Activated CD4-positive, alpha-beta memory T cell treated with anti-CD3 and anti-CD28 coated beads for 36 hours (primary cell): ENCODE measurements around the gene UQCC5. TPM values are rescaled to one million over a fixed set of nuclear protein-coding genes. Genes with fewer than 3 reads are reported as not detected.

ENCODE experiments used
- CTCF ChIA-PET: fragments of 350-600 bp; sonication (Branson Sonifier 250); formaldehyde crosslinking; loops from one replicate; lab custom pipeline; 2021; ENCODE audit warnings: antibody characterized with exemption, inconsistent platforms; lab: Charles Lee
- POLR2A ChIA-PET: fragments of 350-600 bp; sonication (Branson Sonifier 250); formaldehyde crosslinking; loops from one replicate; lab custom pipeline; 2021; ENCODE audit warnings: antibody characterized with exemption; lab: Charles Lee
- DNase-seq: peaks from one replicate; pipeline ENCODE4 v3.0.0-alpha.2; 2020
- H3K27ac Mint-ChIP-seq: one replicate; pipeline ENCODE4 v1.8.0; 2021; ENCODE audit warnings: mixed read lengths
- H3K27me3 Mint-ChIP-seq: one replicate; pipeline ENCODE4 v1.8.0; 2021; ENCODE audit warnings: mixed read lengths
- H3K36me3 Mint-ChIP-seq: one replicate; pipeline ENCODE4 v1.8.0; 2021; ENCODE audit warnings: mixed read lengths
- H3K4me1 Mint-ChIP-seq: one replicate; pipeline ENCODE4 v1.8.0; 2021; ENCODE audit warnings: low read depth, mixed read lengths
- H3K4me3 Mint-ChIP-seq: one replicate; pipeline ENCODE4 v1.8.0; 2021; ENCODE audit warnings: mild to moderate bottlenecking, mixed read lengths
- H3K9me3 Mint-ChIP-seq: one replicate; pipeline ENCODE4 v1.8.0; 2021; ENCODE audit warnings: mixed read lengths
- intact Hi-C: fragments of 100-400 bp; cut with micrococcal nuclease; formaldehyde crosslinking; loops from one replicate; pipeline ENCODE4 v1.15.1; 2023
- total RNA-seq, 2 experiments: library from RNA; stranded (reverse); gene quantifications; one replicate each; pipeline ENCODE4 v1.2.3, GENCODE V29; 2021

Gene UQCC5, protein sequence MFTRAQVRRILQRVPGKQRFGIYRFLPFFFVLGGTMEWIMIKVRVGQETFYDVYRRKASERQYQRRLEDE
- total RNA-seq, result 10 to 100 TPM; 12.9 to 13.3 TPM

DNA sequence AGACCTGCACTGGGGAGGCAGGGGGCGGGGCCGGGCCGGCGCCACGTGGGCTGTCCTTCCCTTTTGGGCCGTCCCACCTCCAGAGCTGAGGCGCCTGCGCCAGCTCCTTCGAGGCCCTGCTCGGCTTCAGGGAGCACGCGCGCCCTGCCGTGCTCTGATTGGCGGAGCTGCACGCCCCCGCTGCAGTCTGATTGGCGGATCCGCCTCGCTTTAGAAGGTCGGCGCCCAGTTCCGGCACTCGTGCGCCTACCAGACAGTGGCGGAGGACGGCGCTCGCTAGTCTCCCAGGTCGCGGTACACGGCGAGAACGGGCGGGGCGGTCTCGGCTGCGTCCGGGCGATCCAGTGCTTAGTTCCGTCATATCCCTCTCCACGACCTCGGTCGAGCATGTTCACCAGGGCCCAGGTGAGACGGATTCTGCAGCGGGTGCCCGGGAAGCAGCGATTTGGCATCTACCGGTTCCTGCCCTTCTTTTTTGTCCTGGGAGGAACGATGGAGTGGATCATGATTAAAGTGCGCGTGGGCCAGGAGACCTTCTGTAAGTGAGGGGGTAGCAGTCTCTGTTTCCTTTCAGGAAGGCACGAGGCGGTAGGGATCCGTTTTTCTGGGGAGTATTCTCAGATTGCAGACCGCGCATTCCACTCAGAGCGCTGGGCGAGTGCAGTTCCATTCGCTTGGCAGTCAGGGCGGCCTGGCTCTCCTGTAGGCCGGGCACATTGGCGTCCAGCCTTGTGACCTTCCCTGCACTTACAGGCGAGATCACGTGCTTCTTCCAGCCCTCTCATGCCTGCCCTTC, at the start of gene UQCC5:
Gene UQCC5, plus strand, starts transcription at position 237 of the 796 bp plus-strand sequence. Its CDS starts 151 bp downstream, at position 388.
- Mint-ChIP-seq H3K27ac (peak within 1 kb of the TSS; percentile 92), H3K4me1 (peaks cover 41% of the 10 kb centered on the region), H3K9me3 (no peaks in the 10 kb centered on the region), H3K27me3 (no peaks in the 10 kb centered on the region), H3K4me3 (peak within 1 kb of the TSS; percentile 92), H3K36me3 (peaks cover 19% of the 10 kb centered on the region)
- intact Hi-C loops, result loop anchor here (1.0 to 10.0 kb wide), 8 partner anchors 81 to 1348 kb away; partner anchors contain the start of genes ACTR8, DUSP7, GLYCTK and NISCH
- ChIA-PET CTCF (interaction anchor here (0.9 kb wide), 1 partner anchor 169 kb away, joined by 5 read pairs; the partner anchor contains the start of genes GLT8D1 and SPCS1), POLR2A (interaction anchor here (0.6 to 1.5 kb wide), 9 partner anchors 10 to 446 kb away, joined by 3 to 6 read pairs (median 3); no protein-coding TSS in a partner anchor)
- DNase-seq, result peak; percentile 99

DNA sequence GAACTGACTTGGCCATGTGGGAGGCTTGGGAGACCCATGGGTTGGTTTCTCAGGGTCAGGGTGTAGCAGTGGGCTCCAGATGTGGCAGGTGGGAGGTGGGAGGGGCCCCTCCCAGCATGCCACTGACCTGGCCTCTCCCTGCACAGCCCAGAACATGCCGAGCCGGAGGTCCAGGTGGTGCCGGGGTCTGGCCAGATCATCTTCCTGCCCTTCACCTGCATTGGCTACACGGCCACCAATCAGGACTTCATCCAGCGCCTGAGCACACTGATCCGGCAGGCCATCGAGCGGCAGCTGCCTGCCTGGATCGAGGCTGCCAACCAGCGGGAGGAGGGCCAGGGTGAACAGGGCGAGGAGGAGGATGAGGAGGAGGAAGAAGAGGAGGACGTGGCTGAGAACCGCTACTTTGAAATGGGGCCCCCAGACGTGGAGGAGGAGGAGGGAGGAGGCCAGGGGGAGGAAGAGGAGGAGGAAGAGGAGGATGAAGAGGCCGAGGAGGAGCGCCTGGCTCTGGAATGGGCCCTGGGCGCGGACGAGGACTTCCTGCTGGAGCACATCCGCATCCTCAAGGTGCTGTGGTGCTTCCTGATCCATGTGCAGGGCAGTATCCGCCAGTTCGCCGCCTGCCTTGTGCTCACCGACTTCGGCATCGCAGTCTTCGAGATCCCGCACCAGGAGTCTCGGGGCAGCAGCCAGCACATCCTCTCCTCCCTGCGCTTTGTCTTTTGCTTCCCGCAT, 49.2 kb upstream of the UQCC5 start:
- peaks cover 29% of the 10 kb centered on the region for H3K36me3 Mint-ChIP-seq
- H3K4me3 Mint-ChIP-seq, result no peak overlapping the region
- H3K9me3 Mint-ChIP-seq, result no peaks in the 10 kb centered on the region
- DNase-seq, result no peak
- CTCF ChIA-PET, result no interaction called here
- no peak overlapping the region for H3K27ac Mint-ChIP-seq
- POLR2A ChIA-PET, result no interaction called here
- H3K4me1 Mint-ChIP-seq, result no peaks in the 10 kb centered on the region
- no peaks in the 10 kb centered on the region for H3K27me3 Mint-ChIP-seq
- intact Hi-C loops, result no loop called here

DNA sequence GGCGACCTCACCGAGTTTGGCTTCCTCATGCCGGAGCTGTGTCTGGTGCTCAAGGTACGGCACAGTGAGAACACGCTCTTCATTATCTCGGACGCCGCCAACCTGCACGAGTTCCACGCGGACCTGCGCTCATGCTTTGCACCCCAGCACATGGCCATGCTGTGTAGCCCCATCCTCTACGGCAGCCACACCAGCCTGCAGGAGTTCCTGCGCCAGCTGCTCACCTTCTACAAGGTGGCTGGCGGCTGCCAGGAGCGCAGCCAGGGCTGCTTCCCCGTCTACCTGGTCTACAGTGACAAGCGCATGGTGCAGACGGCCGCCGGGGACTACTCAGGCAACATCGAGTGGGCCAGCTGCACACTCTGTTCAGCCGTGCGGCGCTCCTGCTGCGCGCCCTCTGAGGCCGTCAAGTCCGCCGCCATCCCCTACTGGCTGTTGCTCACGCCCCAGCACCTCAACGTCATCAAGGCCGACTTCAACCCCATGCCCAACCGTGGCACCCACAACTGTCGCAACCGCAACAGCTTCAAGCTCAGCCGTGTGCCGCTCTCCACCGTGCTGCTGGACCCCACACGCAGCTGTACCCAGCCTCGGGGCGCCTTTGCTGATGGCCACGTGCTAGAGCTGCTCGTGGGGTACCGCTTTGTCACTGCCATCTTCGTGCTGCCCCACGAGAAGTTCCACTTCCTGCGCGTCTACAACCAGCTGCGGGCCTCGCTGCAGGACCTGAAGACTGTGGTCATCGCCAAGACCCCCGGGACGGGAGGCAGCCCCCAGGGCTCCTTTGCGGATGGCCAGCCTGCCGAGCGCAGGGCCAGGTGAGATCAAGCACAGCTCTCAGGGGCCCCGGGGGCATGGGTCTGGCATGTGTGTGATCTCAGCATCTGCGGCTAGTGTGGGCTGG, 48.4 kb upstream of the UQCC5 start:
- ChIA-PET CTCF (no interaction called here), POLR2A (no interaction called here)
- Mint-ChIP-seq H3K4me1 (no peaks in the 10 kb centered on the region), H3K9me3 (no peaks in the 10 kb centered on the region), H3K36me3 (peaks cover 35% of the 10 kb centered on the region), H3K4me3 (no peak overlapping the region), H3K27ac (no peak overlapping the region), H3K27me3 (no peaks in the 10 kb centered on the region)
- no peak for DNase-seq
- intact Hi-C loops, result no loop called here

DNA sequence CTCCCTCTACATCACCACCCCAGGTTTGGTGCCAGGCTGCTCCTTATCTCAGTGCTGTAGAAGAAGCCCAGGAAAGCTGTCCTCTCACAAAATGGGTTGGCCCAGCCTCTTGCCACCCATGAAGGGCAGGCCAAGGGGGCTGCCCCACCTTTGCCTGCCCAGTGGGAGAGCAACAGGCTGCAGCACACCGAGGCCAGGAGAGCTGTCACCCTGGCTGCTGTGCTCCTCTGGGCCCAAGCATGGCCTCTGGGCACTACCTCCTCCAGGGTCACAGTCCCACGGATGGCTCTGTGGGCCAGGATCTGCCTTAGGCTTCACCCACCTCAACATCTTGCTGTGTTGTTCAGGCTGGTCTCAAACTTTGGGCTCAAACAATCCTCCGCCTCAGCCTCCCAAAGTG, 47.7 kb upstream of the UQCC5 start:
- H3K4me1 Mint-ChIP-seq, result no peaks in the 10 kb centered on the region
- no peak for DNase-seq
- ChIA-PET CTCF (no interaction called here), POLR2A (no interaction called here)
- H3K4me3 Mint-ChIP-seq, result no peak overlapping the region
- no peaks in the 10 kb centered on the region for H3K9me3 Mint-ChIP-seq
- H3K36me3 Mint-ChIP-seq, result peaks cover 35% of the 10 kb centered on the region
- H3K27ac Mint-ChIP-seq, result no peak overlapping the region
- no peaks in the 10 kb centered on the region for H3K27me3 Mint-ChIP-seq
- intact Hi-C loops, result no loop called here

DNA sequence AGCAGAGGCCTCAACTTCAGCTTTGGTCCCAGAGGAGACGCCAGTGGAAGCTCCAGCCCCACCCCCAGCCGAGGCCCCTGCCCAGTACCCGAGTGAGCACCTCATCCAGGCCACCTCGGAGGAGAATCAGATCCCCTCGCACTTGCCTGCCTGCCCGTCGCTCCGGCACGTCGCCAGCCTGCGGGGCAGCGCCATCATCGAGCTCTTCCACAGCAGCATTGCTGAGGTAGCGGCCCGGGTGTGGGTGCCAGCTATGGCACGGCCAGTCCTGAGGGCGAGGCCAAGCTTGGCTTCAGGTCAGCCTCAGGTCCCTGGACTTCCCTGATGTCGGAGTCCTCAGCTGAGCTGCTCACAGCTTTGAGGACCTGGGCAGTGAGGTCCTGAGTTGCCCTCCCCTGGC, 47.0 kb upstream of the UQCC5 start:
- Mint-ChIP-seq H3K27ac (no peak overlapping the region), H3K4me1 (no peaks in the 10 kb centered on the region), H3K4me3 (no peak overlapping the region), H3K27me3 (no peaks in the 10 kb centered on the region), H3K36me3 (peaks cover 35% of the 10 kb centered on the region), H3K9me3 (no peaks in the 10 kb centered on the region)
- ChIA-PET CTCF (no interaction called here), POLR2A (no interaction called here)
- DNase-seq, result no peak
- intact Hi-C loops, result no loop called here

DNA sequence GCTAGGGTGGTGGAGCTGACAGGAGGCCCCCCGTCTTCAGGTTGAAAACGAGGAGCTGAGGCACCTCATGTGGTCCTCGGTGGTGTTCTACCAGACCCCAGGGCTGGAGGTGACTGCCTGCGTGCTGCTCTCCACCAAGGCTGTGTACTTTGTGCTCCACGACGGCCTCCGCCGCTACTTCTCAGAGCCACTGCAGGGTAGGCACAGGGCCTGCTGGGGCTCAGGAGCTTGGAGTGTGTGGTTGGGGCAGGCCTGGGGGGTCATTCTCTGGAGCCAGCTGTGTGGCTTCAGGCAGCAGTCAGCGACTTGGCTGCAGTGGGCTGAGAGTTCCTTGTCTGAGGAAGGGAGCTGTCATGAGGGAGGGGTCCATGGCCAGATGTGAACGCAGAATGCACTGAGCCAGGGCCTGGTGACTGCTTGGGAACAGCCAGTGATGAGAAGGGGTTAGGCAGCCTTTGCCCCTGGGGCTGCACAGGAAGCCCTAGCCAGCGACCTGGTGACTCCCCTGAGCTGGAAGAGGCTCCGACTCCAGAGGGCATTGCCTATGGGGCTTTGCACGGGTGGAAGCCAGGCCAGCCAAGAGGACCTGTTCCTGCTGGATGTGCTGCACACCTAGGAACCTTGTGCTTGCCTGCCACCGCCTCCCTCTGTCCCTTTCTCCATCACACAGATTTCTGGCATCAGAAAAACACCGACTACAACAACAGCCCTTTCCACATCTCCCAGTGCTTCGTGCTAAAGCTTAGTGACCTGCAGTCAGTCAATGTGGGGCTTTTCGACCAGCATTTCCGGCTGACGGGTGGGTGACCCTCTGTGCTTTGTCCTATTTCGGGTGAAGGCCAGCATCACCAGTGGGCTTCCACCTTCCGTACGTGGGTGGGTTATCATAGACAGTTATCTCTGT, 46.1 kb upstream of the UQCC5 start:
- intact Hi-C loops, result no loop called here
- Mint-ChIP-seq H3K4me3 (no peak overlapping the region), H3K9me3 (no peaks in the 10 kb centered on the region), H3K36me3 (peaks cover 33% of the 10 kb centered on the region), H3K27ac (no peak overlapping the region), H3K27me3 (no peaks in the 10 kb centered on the region), H3K4me1 (no peaks in the 10 kb centered on the region)
- CTCF ChIA-PET, result no interaction called here
- POLR2A ChIA-PET, result no interaction called here
- DNase-seq, result no peak

DNA sequence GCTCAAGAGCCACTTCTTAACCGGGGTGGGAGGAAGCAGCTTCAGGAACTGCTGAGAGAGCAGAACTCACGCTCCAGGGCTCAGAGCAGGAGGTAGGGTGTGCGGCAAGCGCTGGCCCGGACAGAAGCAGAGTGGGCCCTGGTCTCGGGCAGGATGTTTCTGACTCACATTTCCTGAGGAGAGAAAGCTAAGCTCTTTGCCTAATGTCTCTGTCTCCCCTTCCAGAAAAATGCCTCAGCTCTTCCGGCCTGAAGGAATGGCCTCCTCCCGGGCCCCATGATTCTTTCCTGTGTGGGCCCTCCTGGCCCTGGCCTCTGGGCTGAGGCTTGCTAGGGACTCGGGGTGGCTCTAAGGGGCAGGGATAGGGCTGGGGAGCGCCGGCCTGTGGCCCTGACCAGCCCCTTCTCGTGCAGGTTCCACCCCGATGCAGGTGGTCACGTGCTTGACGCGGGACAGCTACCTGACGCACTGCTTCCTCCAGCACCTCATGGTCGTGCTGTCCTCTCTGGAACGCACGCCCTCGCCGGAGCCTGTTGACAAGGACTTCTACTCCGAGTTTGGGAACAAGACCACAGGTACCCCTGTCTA, 45.4 kb upstream of the UQCC5 start:
- Mint-ChIP-seq H3K4me1 (no peaks in the 10 kb centered on the region), H3K27ac (no peak overlapping the region), H3K27me3 (no peaks in the 10 kb centered on the region), H3K36me3 (peaks cover 28% of the 10 kb centered on the region), H3K4me3 (no peak overlapping the region), H3K9me3 (no peaks in the 10 kb centered on the region)
- intact Hi-C loops, result no loop called here
- no peak for DNase-seq
- ChIA-PET POLR2A (no interaction called here), CTCF (no interaction called here)

DNA sequence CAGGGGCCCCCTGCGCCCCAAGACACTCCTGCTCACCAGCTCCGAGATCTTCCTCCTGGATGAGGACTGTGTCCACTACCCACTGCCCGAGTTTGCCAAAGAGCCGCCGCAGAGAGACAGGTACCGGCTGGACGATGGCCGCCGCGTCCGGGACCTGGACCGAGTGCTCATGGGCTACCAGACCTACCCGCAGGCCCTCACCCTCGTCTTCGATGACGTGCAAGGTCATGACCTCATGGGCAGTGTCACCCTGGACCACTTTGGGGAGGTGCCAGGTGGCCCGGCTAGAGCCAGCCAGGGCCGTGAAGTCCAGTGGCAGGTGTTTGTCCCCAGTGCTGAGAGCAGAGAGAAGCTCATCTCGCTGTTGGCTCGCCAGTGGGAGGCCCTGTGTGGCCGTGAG, 44.3 kb upstream of the UQCC5 start:
- POLR2A ChIA-PET, result no interaction called here

DNA sequence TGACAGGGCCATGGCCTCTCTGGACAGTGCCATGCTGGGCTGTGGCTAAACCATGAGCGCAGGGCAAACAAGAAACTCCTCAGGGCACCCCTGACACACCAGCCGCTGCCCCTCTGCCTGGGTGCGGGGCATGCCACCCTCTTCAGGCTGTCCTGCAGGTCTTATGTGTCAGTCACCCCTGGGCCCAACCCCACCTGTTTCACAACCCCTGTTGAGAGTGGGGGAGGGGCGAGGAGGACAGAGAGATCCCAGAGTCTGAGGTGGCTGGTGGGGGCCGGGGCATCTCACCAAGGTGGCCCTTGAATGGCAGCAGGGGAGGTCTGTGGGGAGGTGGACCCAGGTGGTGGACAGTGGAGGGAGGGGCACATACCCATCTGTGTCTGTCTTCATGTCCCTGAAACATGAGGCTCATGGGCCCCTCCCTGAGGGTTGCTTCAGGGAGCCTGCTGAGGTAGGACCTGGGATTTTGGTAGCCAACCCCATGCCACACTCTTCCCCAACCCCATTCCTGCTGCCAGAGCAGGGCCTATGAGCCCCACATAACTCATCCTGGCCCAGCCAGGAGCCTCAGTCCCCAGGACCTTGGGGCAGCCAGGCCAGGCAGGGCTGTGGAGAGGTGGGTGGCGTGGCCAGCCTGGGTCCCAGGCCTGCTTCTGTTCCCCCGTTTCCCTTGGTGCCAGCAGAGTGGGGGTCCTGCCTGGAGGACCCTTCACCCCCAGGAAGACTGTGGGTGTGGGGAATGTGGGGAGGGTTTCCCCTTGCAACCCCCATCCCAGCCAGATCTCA, 43.0 kb upstream of the UQCC5 start:
- POLR2A ChIA-PET, result no interaction called here
- no peaks in the 10 kb centered on the region for H3K9me3 Mint-ChIP-seq
- CTCF ChIA-PET, result no interaction called here
- no peaks in the 10 kb centered on the region for H3K27me3 Mint-ChIP-seq
- no peak for DNase-seq
- H3K36me3 Mint-ChIP-seq, result peaks cover 22% of the 10 kb centered on the region
- H3K4me1 Mint-ChIP-seq, result no peaks in the 10 kb centered on the region
- H3K27ac Mint-ChIP-seq, result no peak overlapping the region
- no peak overlapping the region for H3K4me3 Mint-ChIP-seq
- intact Hi-C loops, result no loop called here

More for the DNA sequence above, 44.3 kb upstream of the UQCC5 start:
- Mint-ChIP-seq H3K27me3 (no peaks in the 10 kb centered on the region), H3K4me1 (no peaks in the 10 kb centered on the region), H3K4me3 (no peak overlapping the region), H3K36me3 (peaks cover 28% of the 10 kb centered on the region), H3K9me3 (no peaks in the 10 kb centered on the region), H3K27ac (no peak overlapping the region)
- DNase-seq, result no peak
- CTCF ChIA-PET, result no interaction called here
- intact Hi-C loops, result no loop called here

DNA sequence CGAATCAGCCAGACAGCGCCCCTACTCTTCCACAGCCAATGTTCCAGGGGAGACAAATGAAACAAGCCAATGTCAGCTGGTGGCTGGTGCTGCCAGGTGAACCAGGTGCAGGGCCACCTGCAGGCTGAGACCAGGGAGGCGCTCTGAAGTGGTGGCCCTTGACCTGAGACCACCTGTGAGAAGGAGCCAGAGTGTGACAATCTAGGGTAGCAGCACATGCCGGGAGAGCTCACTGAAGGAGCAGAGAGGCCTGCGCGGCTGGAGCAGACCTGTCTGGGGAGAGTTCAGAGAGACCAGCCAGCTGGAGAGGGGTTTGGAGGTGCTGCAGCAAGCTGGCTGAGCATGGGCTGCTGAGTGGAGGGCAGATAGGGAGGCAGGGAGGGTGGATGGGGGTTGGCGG, 42.0 kb upstream of the UQCC5 start:
- no peak for DNase-seq
- H3K4me3 Mint-ChIP-seq, result no peak overlapping the region
- H3K27ac Mint-ChIP-seq, result no peak overlapping the region
- H3K27me3 Mint-ChIP-seq, result no peaks in the 10 kb centered on the region
- ChIA-PET POLR2A (no interaction called here), CTCF (no interaction called here)
- H3K9me3 Mint-ChIP-seq, result no peaks in the 10 kb centered on the region
- no peaks in the 10 kb centered on the region for H3K4me1 Mint-ChIP-seq
- intact Hi-C loops, result no loop called here
- H3K36me3 Mint-ChIP-seq, result peaks cover 18% of the 10 kb centered on the region
